CD4-positive, alpha-beta T cell treated with Interleukin-15 for 1 hour (primary cell): Measurements from ENCODE around the gene IFT172.
A peak's percentile ranks its signal among the peaks of the same experiment; 100 is the strongest.
"Not testable (repeated sequence)": the region's sequence is repeated elsewhere in the genome, so short reads cannot be mapped to it uniquely, and the experiment has no call there.

Experiments
- DNase-seq: peaks from one replicate; pipeline ENCODE4 v3.0.0-alpha.2; 2020

The IFT172 gene

DNA sequence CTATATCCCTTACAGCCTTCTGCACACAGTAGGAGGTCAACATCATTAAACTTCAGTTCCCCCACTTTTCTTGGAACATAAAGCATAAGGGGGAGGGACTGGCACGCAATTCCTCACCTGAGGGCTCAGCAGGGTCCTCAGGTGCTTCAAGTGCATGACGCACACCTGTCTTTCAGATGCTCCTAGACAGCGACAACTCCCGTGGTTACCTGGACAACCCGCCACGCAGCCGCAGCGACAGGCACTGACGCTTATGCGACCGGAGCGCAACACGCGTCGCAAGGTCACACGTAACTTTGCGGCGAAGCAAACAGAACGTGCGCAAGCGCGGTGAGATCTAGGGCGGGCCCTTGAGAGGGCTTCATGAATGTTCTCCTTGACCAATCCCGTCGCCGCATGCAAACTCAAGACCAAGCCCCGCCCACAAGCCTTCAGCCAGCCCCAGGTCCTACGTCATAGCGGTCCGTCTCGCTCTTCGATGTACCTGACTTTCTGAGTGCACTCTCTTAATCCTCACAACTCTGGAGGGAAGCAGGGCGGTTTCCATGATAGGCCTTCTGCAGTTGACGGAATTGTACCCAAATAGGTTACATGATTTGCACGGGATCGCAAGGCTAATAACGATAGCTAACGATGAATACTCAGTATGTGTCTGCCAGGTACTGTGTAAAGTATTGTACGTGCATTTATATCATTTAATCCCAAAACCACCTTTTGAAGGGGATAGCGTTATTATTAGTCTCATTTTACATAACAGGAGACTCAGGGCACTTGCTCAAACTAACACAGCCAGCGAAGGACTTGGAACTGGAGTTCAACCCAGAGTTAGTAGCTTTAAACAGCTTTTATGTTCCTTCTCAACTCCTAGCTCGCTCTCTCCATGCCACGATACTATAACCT lies at the start of gene IFT172:
Gene IFT172, minus strand, starts transcription at position 246 of the 900 bp plus-strand sequence. Its CDS starts 90 bp downstream, at position 156.
- DNase-seq, result peak; percentile 100

DNA sequence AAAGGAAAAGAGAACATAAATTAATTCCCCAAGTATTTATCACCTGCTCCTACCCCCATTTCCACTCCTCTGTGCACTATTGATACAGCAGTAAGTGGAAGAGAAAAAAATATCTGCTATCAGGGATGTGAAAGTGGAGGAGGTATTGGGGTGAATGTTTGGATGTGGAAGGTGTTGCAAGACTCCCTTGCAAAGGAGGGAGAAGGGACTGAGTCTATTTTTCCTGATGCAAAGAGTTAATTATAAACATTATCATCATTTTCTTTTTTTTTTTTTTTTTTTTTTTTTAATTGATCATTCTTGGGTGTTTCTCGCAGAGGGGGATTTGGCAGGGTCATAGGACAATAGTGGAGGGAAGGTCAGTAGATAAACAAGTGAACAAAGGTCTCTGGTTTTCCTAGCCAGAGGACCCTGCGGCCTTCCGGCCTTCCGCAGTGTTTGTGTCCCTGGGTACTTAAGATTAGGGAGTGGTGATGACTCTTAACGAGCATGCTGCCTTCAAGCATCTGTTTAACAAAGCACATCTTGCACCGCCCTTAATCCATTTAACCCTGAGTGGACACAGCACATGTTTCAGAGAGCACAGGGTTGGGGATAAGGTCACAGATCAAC lies 49.4 kb upstream of the IFT172 start:
- DNase-seq, result not testable (repeated sequence)

GRCh38 chr2:27537287-27537686 lies 47.7 kb upstream of the IFT172 start:
- DNase-seq, result no peak

- DNase-seq, result no peak
Measured at GRCh38 chr2:27531983-27532382, 42.4 kb upstream of the IFT172 start.

- no peak for DNase-seq
Measured at GRCh38 chr2:27527182-27527581, 37.6 kb upstream of the IFT172 start.

DNA sequence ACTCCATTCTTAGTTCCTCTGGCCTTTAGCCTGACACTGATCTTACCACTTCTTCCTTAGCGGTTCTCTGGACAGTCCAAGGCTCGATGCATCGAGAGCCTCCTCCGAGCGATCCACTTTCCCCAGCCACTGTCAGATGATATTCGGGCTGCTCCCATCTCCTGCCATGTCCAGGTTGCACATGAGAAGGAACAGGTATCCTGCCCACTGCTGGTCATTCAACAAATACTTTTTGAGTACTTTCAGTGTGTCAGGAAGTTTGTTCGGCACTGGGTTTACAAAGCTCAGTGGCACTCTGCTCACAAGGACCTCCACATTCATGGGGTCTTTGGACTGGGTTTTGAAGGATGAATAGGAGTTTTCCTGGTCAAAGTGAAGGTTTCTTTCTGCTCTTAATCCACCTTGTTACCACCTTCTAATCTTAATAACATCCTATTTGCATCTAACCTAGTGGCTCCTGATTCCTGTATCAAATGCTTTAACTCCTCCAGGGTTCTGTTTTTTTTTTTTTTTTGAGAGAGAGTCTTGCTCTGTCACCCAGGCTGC lies 32.9 kb upstream of the IFT172 start:
- DNase-seq, result no peak

DNA sequence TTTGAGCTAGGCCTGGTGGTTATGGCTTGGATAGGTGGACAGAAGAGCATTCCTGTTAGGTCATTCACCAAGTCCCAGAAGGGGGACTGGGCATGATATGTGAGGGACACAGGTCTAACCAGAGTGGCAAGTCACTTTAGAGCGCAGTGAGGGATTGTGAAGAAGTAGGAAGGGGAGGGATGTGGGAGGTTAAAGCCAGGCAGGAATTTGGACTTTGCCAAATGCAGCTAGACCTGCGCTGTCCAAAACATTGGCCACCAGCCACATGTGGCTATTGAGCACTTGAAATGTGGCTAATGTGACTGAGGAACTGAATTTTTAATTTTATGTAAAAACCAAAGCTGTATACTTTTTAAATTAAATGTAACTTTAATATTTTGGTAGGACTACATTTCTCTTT lies 30.8 kb upstream of the IFT172 start:
- no peak for DNase-seq

GRCh38 chr2:27518782-27519113 lies 29.2 kb upstream of the IFT172 start:
- no peak for DNase-seq

DNA sequence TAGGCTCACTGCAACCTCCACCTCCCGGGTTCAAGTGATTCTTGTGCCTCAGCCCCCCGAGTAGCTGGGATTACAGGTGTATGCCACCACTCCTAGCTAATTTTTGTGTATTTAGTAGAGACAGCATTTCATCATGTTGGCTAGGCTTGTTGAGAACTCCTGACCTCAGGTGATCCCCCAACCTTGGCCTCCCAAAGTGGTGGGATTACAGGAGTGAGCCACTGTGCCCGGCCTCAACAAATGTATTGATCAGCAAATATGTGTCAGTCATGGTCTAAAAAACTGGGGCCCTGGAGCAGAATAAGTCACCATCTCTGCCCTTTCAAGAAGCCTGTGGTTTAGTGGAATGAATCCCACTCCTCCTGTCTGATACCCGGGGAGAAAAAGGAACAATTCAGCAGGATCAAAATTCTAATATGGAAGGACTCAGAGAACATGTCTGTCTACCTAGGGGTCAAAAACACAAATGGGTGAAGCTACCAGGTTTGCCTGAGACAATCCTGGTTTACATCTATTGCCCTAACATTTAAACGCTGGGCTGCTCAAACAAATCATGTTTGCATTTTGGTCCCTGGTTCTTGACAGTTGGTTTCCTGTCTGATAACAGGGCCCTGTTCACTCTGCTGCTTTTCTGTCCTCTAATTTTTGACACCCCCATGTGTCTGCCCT lies 28.7 kb upstream of the IFT172 start:
- DNase-seq, result no peak

GRCh38 chr2:27509326-27509725 lies 19.8 kb upstream of the IFT172 start:
- no peak for DNase-seq

DNA sequence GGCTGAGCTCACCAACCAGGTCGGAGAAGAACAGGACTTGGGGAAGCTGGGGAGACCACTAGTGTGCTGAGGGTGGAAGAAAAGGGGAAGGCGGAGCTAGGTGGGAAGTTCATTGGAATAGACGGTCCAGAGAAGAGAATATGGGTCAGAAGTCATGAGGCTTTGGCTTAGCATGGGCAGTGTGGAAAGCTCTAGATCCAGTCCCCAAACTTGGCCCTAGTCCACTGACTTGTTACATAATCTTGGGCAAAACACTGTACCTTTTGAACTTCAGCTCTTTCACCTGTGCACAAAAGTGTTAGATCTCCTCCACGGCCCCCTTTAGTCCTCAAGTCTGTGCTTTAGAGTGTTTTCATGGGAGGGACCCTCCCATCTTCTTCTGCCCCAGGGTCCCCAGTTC lies 17.8 kb upstream of the IFT172 start:
- no peak for DNase-seq

GRCh38 chr2:27506587-27506986 lies 17.0 kb upstream of the IFT172 start:
- DNase-seq, result no peak

DNA sequence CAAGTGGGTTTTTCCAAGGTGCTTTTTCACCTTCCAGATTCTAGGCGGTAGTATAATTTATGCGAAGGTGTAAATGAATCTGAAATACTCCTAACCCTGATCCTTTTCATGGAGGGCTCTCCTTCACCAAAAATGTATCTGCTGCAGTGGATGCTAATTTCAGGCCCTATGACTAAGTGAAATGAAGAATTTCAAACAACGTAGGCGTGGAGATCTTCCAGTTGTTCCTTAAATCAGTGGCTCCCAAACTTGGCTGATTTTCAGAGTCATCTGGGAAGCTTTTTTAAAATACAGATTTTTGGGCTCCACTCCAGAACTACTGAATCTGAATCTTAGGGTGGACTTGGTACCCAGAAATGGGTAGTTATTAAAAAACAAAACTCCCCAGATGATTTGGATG lies 12.6 kb upstream of the IFT172 start:
- no peak for DNase-seq

- DNase-seq, result no peak
Measured at GRCh38 chr2:27501042-27501441, 11.5 kb upstream of the IFT172 start.

DNA sequence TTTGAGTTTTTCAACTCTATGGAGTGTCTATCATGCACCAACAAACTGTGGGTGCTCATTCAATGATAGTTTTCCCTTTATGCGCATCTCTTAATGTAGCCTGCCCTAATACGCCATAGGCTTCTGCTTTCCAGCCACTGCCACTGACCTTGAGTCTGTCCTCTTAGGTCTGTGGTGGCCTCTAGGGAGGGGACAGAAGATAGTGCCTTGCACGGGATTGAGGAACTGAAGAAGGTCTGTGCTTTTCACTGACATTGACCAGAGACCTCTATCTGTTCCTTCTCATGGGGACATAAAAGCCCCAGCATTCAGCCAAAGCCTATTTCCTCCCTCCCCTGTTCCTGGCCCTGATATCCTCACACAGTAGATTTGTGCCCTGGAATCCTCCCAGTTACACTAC lies 9.4 kb upstream of the IFT172 start:
- no peak for DNase-seq

GRCh38 chr2:27497288-27497627 lies 7.7 kb upstream of the IFT172 start:
- no peak for DNase-seq

DNA sequence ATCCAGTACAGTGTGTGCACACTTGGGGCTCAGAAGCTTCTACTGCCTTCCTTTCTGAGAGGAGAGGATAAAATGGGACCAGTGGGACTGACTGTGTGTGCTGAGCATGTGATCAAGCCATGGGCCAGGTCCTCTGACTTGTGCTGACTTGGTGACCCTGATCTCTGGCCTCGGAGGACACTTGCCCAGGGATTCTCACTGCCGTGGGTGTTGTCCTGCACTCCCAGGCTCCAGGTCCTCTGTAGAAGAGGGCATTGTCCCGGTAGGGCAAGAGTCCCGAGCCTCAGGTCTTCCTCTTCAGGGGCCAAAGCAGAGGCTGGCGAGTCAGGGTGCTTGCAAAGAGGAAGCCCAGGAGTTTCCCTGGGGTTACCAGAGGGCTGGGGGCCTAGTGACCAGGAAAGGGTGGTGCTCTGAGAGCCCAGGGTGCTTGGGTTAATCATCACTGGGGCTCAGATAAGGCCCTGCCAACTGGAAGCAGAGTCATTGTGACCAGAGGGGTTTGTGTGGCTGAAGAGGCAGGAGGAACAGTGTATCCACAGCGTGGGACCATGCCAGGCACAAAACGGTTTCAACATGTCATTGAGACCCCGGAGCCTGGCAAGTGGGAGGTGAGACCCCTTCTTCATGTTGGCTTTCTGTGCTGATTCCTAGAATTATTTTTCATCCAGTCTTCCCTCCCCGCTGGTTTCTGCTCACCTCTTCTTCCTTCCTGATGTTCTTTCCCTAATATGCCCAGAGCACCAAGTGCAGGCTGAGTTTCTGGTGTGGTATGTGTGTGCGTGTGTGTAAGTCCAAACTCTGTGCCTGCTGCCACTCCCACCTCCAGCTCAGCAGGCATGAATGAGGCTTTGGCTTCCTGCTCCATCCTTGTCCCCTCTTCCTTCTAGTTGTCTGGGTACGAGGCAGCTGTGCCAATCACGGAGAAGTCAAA lies 7.1 kb upstream of the IFT172 start, which contains the start of gene GCKR:
Gene GCKR, plus strand, starts transcription at position 483 of the 931 bp plus-strand sequence. Its CDS starts 66 bp downstream, at position 549.
- peak; percentile 38 for DNase-seq

DNA sequence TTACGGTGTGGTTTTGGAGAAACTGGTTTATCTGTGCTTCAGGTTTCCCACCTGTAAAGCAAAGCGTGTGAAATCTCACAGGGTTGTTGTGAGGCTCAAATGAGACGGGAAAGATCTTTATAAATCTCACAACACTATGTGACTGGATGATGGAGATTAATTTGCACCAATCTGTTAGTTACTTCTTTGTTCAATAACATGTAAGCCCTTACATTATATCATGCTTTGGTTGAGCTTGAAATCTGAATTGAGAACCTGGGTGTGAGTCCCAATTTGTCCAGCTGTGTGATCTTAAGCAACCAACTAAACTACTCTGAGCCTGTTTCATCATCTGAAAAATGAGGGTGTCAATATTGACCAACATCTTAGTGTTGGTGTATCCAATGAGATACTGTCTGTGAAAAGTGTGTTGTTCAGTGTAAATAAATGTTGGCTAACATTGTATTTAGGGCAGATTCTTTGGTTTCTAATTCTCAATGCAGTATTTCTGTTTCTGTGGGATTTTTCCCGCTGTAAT lies 6.4 kb upstream of the IFT172 start:
- DNase-seq, result no peak

DNA sequence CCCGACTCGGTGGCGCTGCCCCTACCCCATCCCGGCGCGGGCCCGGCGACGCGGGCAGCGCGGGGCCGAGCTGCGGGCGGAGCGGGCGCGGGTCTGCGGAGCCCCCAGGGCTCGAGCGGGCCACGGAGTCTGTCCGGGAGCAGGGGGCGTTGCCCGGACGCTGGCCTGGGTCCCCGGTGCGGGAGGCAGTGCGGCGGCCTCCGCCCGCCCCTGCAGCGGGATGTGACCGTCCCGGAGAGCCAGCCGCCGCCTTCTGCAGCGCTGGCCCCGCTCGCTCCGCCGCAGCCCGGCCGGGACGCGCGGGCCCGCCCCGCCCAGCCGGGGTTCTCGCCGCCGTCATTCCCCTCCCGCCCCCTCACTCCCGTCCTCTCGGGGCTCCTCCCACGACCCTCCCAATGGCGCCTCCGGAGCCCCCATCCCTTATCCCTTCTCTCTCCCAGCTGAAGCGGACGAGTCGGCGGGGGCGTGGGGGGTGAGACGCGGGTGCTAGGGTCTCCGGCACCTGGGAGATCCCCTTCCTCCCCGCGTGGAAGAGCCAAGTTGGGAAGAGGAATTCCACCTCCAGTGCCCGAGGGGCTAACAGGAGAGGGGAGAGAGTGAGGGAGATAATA lies 5.5 kb upstream of the IFT172 start, which contains the start of gene FNDC4:
Gene FNDC4, minus strand, starts transcription at position 257 of the 611 bp plus-strand sequence. CDS start 521 bp downstream, outside the sequence.
- DNase-seq, result no peak

DNA sequence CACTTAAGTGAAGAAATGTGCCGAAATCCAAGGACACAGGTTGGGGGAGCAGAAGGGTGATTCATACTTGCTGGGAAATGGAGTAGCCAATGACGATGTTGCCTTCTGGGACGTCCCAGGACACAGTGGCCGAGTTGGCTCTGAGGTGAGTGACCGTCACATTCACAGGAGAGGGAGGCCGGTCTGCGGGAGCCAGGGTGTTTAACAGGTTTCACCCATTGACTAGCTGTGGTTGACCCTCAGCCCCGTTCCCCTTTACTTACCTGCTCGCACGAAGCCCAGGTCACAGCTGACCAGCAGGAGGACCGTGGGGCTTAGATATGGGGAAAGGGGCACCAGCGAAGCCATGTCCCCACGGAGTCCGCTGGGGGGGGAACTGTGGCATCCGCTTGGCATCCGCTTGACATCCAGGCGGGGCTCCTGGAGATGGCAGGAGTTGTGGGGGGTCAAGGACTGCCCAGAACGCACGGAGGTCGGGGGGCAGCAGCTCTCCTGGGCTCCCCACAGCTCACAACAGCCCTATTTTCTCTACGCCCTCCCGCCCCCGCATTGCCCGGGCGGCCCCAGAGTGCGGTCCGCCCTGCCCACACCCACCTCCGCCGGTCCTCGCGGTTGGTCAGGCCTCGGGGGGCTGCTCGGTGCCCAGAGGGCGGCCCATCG lies 4.9 kb upstream of the IFT172 start:
- DNase-seq, result no peak

GRCh38 chr2:27493948-27494283 lies 4.4 kb upstream of the IFT172 start:
- DNase-seq, result no peak
